Progenitor cell of endocrine pancreas (in vitro differentiated cells): ENCODE results near the gene PRAC2. TPM values are rescaled to one million over a fixed set of nuclear protein-coding genes. Genes with fewer than 3 reads are reported as not detected.

Experiments
- DNase-seq: peaks from one replicate; pipeline ENCODE4 v3.0.0; 2021; ENCODE audit warnings: low spot score; ENCODE audit not compliant: unreplicated experiment
- H3K27ac Mint-ChIP-seq: 2 replicates; pipeline ENCODE4 v1.8.0; 2021; ENCODE audit warnings: mild to moderate bottlenecking, moderate library complexity, mixed read lengths
- H3K27me3 Mint-ChIP-seq: 2 replicates; pipeline ENCODE4 v1.8.0; 2021; ENCODE audit warnings: mixed read lengths
- H3K36me3 Mint-ChIP-seq: 2 replicates; pipeline ENCODE4 v1.8.0; 2022; ENCODE audit warnings: mixed read lengths; ENCODE audit not compliant: insufficient read depth
- H3K4me1 Mint-ChIP-seq: 2 replicates; pipeline ENCODE4 v1.8.0; 2021; ENCODE audit warnings: low read depth, mixed read lengths
- H3K4me3 Mint-ChIP-seq: 2 replicates; pipeline ENCODE4 v1.8.0; 2021; ENCODE audit warnings: low read depth, mild to moderate bottlenecking, moderate library complexity, mixed read lengths
- H3K9me3 Mint-ChIP-seq: 2 replicates; pipeline ENCODE4 v1.8.0; 2021; ENCODE audit warnings: low read depth, mixed read lengths
- CTCF ChIP-seq: fragments of 200-600 bp; sonication (generic); IDR thresholded peaks from one replicate; pipeline ENCODE4 v1.5.0; 2021; ENCODE audit warnings: antibody characterized with exemption, mild to moderate bottlenecking; ENCODE audit not compliant: unreplicated experiment
- total RNA-seq: library from RNA; stranded (reverse); gene quantifications from 2 replicates; pipeline ENCODE4 v1.2.1, GENCODE V29; 2021

PRAC2 gene
- total RNA-seq, 1 donor from 2014 or later = not detected

- DNase-seq = no peak
- Mint-ChIP-seq H3K27ac (no peak overlapping the region), H3K27me3 (peaks cover 82% of the 10 kb centered on the region), H3K9me3 (no peaks in the 10 kb centered on the region), H3K4me3 (no peak overlapping the region), H3K4me1 (peaks cover 4% of the 10 kb centered on the region), H3K36me3 (no peaks in the 10 kb centered on the region)
- TF ChIP-seq CTCF = no peak
Observed at GRCh38 chr17:48757524-48757961, 34.6 kb downstream of the PRAC2 start.

DNA sequence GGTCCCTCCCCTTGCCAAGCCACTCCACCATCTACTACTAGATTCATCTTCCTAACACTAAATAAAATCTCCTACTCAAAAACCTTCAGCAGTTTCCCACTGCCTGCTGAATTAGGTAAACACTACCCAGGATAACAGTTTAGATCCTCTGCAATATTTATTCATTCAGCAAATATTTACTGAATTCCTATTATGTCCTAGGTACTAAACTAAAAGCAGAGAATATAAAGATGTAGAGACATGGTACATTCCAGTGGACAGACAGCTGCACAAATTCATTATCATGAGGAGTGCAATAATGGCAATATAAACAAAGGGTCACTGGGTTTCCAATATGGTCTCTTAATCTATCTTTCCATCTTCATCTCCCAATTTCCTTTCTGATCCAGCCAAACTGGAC is 36.3 kb downstream of the PRAC2 start:
- Mint-ChIP-seq H3K27ac (no peak overlapping the region), H3K36me3 (no peaks in the 10 kb centered on the region)

DNA sequence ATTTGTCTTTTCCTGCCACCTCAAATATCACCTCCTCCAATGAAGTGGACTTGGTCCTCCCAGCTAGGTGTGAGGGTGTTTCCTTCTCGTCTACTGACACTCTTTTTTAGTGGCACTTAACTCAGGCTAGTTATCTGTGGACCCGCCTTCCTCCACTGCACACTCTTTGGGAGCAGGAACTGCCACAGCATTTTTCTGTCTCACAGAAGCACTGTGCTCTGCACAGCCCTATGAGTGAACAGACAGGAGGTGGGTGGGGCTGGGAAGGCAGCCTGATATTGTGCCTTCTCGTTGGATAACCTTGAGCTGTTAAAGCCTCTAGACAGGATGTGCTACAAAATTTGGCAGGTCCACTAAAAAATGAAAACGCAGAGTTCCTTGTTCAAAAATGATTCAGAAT is 37.4 kb downstream of the PRAC2 start:
- Mint-ChIP-seq H3K4me1 (no peaks in the 10 kb centered on the region), H3K27ac (no peak overlapping the region), H3K27me3 (peaks cover 81% of the 10 kb centered on the region), H3K36me3 (no peaks in the 10 kb centered on the region), H3K9me3 (no peaks in the 10 kb centered on the region), H3K4me3 (no peak overlapping the region)
- DNase-seq = no peak
- no peak for TF ChIP-seq CTCF

More for the DNA sequence above, 36.3 kb downstream of the PRAC2 start:
- H3K4me3 Mint-ChIP-seq = no peak overlapping the region
- no peak for TF ChIP-seq CTCF
- no peaks in the 10 kb centered on the region for H3K4me1 Mint-ChIP-seq
- peaks cover 83% of the 10 kb centered on the region for H3K27me3 Mint-ChIP-seq
- DNase-seq = no peak
- H3K9me3 Mint-ChIP-seq = no peaks in the 10 kb centered on the region

GRCh38 chr17:48761114-48761513 is 38.1 kb downstream of the PRAC2 start:
- Mint-ChIP-seq H3K27ac (no peak overlapping the region), H3K9me3 (no peaks in the 10 kb centered on the region), H3K36me3 (no peaks in the 10 kb centered on the region), H3K4me3 (no peak overlapping the region), H3K27me3 (peaks cover 79% of the 10 kb centered on the region), H3K4me1 (no peaks in the 10 kb centered on the region)
- no peak for DNase-seq
- TF ChIP-seq CTCF = no peak

DNA sequence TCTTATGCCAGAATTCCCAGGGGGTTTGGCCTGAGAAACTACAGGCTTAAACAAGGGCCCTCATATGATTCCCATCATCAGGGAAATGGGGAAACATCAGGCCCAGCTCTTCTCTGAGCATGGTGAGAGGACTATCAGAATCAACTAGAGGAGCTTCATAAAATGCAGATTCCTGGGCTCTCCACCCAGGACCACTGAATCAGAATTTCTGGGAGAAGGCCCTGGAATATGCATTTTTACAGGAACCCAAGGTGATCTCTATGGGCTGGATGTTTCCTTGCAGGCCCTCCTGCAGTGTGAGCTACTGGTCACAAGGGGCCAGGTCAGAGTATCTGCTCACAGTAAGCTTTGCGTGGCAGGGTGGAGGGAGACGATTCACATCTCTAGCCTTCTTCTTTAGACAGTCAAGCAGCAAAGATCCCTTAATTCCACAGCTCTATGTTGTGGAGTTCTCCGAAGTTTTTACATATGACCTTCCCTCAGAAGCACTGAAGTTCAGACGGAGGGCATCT is 44.3 kb downstream of the PRAC2 start:
- Mint-ChIP-seq H3K36me3 (no peaks in the 10 kb centered on the region), H3K4me1 (no peaks in the 10 kb centered on the region), H3K4me3 (no peak overlapping the region), H3K27ac (no peak overlapping the region), H3K9me3 (no peaks in the 10 kb centered on the region), H3K27me3 (peaks cover 53% of the 10 kb centered on the region)
- no peak for DNase-seq
- TF ChIP-seq CTCF = no peak
